NCI-H526 (cell line): ENCODE measurements around the gene PGK1.
"Not testable (repeated sequence)": the region's sequence is repeated elsewhere in the genome, so short reads cannot be mapped to it uniquely, and the experiment has no call there.

ENCODE experiments used
- DNase-seq, 2 experiments: peaks; one replicate each; lab custom pipeline; 2025; lab: John Stamatoyannopoulos, UW

Gene PGK1

DNA sequence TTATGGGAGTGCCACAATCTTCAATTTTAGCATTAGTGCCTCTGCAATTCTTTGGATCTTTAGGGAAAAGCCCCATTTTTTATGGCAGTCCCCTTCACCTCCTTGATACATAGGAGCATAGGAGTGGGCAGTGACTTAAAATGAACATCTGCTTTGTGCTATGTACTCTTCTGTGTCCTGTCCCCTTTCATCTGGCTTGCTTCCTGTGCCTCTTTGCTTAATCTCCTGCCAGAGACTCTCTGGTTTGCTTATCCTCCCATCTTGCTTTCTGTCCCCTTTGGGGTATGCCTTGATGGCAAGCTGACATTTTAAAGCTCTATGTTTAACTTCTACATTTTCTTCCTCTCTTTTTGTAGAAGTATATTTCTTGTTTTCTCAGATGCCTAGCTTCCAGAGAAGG is 12.3 kb downstream of the PGK1 start:
- no peak for DNase-seq

DNA sequence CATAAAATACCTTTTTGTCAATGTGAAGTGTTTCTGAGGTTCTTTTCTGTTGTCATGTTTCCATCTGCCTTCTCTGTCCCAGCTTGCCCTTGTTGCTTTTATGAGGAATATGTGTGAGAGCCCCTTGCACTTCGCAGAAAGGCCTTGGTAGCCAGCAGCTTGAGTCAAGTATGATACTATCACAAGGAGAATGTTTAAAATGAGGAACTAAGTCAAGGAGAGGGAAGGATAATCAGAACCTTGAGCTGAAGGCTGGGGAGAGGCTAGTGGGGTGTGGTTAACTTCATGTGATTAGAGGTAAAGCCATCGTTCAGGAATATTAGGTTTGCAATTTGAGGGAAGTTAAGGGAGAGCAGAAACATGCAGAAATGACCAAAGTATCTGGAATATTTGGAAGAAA is 12.7 kb downstream of the PGK1 start:
- DNase-seq: no peak

DNA sequence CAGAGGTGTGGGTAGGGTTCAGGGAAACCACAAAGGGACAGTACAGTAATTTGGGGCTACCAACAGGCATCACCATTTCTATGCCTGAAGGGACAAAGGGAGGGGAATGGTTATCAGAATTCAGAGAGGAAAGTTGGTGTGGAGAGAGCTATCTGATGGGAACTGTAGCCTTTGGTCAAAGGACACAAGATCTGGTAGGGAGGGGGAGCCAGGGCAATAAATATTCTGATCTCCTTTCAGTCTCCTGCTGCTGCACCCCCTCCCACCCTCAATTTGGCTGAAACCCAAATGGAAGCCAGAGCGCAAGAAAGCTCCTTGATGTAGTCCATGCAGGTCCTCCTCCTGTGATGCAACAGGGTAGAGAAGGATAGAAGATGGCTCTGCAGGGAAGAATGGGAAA is 14.6 kb downstream of the PGK1 start:
- no peak for DNase-seq

DNA sequence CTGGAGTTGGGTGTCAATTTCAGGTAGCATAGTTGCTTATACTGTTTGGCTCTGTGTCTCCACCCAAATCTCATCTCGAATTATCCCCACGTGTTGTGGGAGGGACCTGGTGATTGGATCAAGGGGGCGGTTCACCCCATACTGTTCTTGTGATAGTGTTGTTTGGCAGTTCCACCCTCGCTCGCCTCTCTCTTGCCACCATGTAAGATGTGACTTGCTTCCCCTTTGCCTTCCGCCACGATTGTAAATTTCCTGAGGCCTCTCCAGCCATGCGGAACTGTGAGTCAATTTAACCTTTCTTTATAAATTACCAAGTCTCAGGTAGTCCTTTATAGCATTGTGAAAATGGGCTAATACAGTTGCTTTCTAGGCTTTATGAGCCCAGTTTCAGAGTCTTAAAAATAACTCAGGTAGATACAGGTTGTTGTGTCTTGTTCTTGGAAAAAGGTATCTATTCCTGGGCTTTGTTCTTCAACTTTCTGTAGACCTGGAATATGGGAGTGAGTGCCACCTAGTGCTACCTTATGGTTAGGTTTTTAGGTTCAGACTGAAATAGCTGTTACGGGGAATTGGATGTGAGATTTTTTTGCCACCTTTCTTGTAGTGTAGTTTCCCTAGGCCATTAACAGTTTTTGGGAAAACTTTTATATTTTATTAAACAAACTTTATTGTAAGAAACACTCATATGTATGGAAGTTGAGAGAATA is 15.6 kb downstream of the PGK1 start:
- no peak for DNase-seq

GRCh38 chrX:78123190-78123589 is 19.1 kb downstream of the PGK1 start:
- no peak for DNase-seq

- DNase-seq: peak in 1 of 2 experiments; percentile 14
Observed at GRCh38 chrX:78124307-78124706, 20.3 kb downstream of the PGK1 start.

DNA sequence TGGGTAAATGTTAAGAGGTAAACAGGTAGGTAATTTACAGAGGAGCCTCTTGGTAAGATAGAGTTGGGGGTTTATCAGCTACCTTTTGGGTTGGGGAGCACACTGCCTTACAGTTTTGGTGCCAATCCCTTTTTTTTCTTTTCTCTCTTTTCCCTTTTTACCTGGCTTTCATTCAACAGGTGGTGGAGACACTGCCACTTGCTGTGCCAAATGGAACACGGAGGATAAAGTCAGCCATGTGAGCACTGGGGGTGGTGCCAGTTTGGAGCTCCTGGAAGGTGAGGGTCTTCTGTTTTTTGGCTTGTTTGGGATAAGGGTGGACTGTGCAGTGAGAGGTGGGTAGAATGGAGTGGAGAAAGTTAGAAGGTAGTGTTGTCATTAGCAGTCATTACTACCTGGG is 21.1 kb downstream of the PGK1 start:
- DNase-seq: no peak

DNA sequence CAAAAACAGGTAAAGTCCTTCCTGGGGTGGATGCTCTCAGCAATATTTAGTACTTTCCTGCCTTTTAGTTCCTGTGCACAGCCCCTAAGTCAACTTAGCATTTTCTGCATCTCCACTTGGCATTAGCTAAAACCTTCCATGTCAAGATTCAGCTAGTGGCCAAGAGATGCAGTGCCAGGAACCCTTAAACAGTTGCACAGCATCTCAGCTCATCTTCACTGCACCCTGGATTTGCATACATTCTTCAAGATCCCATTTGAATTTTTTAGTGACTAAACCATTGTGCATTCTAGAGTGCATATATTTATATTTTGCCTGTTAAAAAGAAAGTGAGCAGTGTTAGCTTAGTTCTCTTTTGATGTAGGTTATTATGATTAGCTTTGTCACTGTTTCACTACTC is 21.7 kb downstream of the PGK1 start:
- not testable (repeated sequence) for DNase-seq

DNA sequence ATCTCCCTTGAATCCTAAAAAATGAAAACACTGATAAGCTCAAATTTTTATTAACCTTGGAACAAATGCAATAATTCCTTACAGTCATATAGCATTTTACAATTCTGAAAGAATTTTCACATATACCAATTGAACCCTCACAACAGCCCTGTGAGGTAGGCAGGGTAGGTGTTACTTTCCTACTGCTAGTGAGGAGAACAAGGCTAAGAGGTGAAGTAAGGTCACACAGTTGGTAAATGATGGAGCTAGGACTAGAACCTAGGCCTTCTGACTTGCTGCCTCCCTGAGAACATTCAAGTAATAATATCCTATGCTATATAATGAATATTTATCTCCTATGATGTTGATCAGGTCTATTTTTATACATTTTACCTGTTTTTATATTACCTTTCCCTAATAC is 25.7 kb downstream of the PGK1 start:
- DNase-seq: no peak

DNA sequence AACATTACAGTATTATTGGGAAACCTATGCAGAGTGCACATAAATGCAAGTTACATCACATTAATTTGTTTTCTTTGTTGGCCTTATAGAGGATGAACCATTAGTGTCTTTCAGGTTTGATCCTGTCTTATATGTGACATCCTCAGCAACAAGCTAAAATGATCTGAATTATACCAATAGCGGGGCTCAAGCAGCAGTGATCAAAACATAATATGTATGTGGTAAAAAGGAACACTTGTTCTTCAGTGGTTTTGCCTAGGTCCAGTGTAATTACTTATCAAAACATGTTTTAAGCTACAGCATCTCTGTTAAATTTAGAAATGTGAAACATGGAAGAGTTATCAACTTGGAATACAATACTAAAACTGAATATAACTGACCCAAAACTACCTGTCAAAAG is 26.3 kb downstream of the PGK1 start:
- DNase-seq: no peak

DNA sequence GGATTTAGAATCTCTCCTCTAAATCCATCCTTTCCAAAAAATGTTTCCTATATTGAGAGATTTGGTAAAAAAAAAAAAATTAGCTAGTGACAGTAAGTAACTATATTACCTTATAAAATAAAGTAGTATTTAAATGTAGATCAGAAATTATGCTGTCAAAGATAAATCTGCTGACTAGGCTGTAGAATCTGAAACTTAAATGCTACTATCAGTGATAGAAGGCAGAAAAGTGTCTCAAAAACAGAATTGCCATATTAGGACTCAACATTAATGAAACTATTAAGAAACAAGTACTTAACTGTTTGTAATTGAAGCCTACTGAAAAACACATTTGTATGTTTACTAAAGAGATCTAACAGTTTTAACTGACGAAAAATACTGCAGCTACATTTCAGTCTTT is 27.1 kb downstream of the PGK1 start:
- no peak for DNase-seq

GRCh38 chrX:78133238-78133960 is 29.4 kb downstream of the PGK1 start:
- DNase-seq: no peak

DNA sequence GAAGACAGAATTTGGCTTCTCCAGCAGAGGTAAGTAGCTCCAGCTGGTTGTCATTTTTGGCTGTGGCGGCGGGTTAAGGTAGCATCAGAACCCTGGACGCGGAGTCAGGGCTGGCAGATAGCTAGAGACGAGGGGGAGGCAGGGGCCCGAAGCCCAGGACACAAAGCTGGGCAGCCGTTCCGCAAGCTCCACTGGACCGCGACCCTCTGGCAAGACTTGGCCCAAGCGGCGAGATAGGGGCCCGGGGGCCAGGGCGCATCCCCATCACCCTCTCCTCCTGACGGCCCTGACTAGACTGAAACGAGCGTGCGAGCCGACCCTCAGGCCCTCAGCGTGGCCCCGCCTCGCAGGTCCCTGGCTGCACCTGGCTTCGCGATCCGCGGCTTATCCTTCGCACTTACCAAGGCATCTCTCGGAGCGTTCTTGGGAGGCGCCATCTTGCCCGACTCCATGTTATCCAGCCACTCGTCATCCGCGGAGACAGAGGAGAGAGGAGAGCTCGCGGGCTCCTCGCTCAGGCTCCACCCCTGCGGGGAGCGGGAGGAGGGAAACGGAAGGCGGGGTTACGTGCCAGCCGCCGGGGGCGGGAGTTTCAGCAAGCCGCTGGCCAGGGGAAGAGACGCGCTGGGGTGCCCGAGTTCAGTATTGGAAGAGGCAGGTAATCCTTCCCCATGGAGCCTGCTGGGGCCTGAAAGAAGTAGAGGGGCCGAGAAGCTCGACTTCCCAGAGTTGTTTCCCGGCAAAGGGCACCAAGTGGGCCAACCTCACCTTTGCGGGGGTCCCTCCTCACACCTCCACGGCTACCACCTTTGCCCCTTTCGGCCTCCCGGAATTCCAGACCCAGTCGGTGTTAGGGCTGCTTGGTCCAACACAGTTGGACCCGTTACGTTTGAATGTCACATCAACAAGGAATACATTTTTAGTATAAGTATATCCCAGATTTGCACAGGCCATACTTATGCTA is 35.4 kb downstream of the PGK1 start, which contains the start of gene TAF9B:
TSS of gene TAF9B (minus strand) at position 491 of the 964 bp plus-strand sequence. CDS start at position 452, 39 bp downstream.
- DNase-seq: peak; percentile 63 to 90

DNA sequence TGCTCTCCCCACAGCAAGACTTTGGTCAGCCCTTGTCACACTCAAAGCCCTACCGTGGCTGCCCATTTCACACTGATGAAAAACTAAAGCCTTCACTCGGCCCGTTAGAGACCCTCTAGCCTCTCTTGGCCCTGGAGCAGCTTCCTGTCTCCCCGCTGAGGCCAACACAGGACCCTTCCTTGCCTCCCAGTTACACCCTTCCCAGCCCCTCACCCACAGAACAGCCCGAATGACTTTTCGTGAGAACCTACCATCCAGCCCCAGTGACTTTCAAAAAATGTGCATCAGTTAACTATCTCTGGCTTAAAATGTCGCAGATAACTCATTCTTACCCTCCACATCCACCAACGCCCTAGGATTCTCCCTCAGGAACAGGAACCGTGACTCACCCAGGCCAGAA is 36.2 kb downstream of the PGK1 start:
- DNase-seq: no peak

DNA sequence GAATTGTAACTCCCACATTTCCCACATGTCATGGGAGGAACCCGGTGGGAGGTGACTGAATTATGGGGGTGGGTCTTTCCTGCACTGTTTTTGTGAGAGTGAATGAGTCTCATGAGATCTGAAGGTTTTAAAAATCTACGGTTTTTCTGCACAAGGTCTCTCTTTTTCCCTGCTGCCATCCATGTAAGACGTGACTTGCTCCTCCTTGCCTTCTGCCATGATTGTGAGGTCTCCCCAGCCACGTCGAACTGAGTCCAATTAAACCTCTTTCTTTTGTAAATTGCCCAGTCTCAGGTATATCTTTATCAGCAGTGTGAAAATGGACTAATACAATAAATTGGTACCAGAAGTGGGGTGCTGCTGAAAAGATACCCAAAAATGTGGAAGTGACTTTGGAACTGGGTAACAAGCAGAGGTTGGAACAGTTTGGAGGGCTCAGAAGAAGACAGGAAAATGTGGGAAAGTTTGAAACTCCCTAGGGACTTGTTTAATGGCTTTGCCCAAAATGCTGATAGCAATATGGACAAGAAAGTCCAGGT is 43.0 kb downstream of the PGK1 start:
- DNase-seq: not testable (repeated sequence)

DNA sequence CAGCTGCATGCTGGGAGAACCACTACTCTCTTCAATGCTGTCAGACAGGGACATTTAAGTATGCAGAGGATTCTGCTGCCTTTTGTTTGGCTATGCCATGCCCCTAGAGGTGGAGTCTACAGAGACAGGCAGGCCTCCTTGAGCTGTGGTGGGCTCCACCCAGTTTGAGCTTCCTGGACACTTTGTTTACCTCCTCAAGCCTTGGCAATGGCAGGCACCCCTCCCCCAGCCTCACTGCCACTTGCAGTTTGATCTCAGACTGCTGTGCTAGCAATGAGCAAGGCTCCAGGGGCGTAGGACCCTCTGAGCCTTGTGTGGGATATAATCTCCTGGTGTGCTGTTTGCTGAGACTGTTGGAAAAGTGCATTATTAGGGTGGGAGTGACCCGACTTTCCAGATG is 53.3 kb downstream of the PGK1 start:
- not testable (repeated sequence) for DNase-seq

- not testable (repeated sequence) for DNase-seq
Observed at GRCh38 chrX:78157846-78158245, 53.8 kb downstream of the PGK1 start.

GRCh38 chrX:78160711-78161110 is 56.7 kb downstream of the PGK1 start:
- not testable (repeated sequence) for DNase-seq

DNA sequence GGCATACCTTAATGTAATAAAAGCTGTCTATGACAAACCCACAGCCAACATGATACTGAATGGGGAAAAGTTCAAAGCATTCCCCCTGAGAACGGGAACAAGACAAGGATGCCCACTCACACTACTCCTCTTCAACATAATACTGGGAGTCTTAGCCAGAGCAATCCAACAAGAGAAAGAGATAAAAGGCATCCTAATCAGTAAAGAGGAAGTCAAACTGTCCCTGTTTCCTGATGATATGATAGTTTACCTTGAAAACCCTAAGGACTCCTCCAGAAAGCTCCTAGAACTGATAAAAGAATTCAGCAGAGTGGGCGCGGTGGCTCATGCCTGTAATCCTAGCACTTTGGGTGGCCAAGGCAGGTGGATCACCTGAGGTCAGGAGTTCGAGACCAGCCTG is 59.1 kb downstream of the PGK1 start:
- not testable (repeated sequence) for DNase-seq

DNA sequence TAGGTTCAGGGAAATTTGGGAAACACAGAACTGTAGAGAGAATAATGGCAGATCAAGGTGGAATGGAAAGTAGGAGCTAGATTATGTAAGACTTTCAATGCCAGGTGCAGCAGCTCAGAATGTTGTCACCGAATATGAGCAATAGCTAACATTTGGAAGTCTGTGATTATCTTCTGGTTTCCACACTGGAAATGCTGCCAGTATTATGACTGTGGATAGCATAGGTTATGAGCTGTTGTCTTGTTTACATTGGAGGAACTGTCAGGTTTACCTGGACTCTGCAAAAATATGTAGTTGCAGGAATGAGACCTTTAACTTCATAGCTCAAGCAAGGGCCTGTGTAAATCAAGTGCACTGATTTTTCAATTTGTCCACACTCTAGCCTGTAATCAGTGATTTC is 61.4 kb downstream of the PGK1 start:
- no peak for DNase-seq

- DNase-seq: no peak
Observed at GRCh38 chrX:78168065-78168464, 64.0 kb downstream of the PGK1 start.
